Bronchial epithelial cell (primary cell): ENCODE measurements around the gene GARIN5A. TPM values are rescaled to one million over a fixed set of nuclear protein-coding genes. Genes with fewer than 3 reads are reported as not detected.

Experiments used
- DNase-seq: peaks from one replicate; pipeline ENCODE4 v3.0.0-alpha.2; 2010; ENCODE audit warnings: low read depth
- FAIRE-seq: peaks from 2 replicates; lab custom pipeline; 2011; peaks lifted over from hg19 to GRCh38; lab: Jason Lieb, UNC
- H3K27me3 ChIP-seq: 2 replicates; pipeline ENCODE4 v1.5.1; 2011; ENCODE audit warnings: low read length; ENCODE audit not compliant: control insufficient read depth, insufficient read depth
- H3K36me3 ChIP-seq: 2 replicates; pipeline ENCODE4 v1.5.1; 2011; ENCODE audit warnings: low read length; ENCODE audit not compliant: control insufficient read depth, insufficient read depth
- H3K4me3 ChIP-seq: 2 replicates; pipeline ENCODE4 v1.5.1; 2011; ENCODE audit warnings: mild to moderate bottlenecking, low read depth, low read length, control low read depth
- CTCF ChIP-seq: IDR thresholded peaks from 2 replicates; pipeline ENCODE4 v1.5.1; 2011; ENCODE audit warnings: mild to moderate bottlenecking, moderate library complexity, low read length, control low read depth, inconsistent platforms; ENCODE audit not compliant: insufficient read depth, severe bottlenecking
- total RNA-seq: library from RNA; depleted of rRNA; stranded (reverse); fragments of >200 nt; gene quantifications from 2 replicates; pipeline ENCODE4 v1.2.1, GENCODE V29; 2014

The GARIN5A gene
- total RNA-seq, 1 donor from 2014 or later = 0.79 TPM

- no peak for TF ChIP-seq CTCF
- DNase-seq (no peak), FAIRE-seq (no peak)
- H3K4me3 ChIP-seq = no peak overlapping the region
- H3K36me3 ChIP-seq = no peaks in the 10 kb centered on the region
- no peaks in the 10 kb centered on the region for H3K27me3 ChIP-seq
Measured at GRCh38 chr19:50466706-50467039, 10.0 kb downstream of the GARIN5A start.

GRCh38 chr19:50465986-50466705 lies 10.5 kb downstream of the GARIN5A start:
- FAIRE-seq = no peak
- no peak for DNase-seq
- TF ChIP-seq CTCF = peak; percentile 23

GRCh38 chr19:50465000-50465399 lies 11.6 kb downstream of the GARIN5A start:
- Histone ChIP-seq H3K4me3 (no peak overlapping the region), H3K27me3 (no peaks in the 10 kb centered on the region), H3K36me3 (no peaks in the 10 kb centered on the region)
- no peak for DNase-seq
- no peak for TF ChIP-seq CTCF
- FAIRE-seq = no peak

More at GRCh38 chr19:50465986-50466705, 10.5 kb downstream of the GARIN5A start:
- no peaks in the 10 kb centered on the region for H3K36me3 ChIP-seq
- H3K4me3 ChIP-seq = no peak overlapping the region
- H3K27me3 ChIP-seq = no peaks in the 10 kb centered on the region

GRCh38 chr19:50464348-50464747 lies 12.3 kb downstream of the GARIN5A start:
- FAIRE-seq (no peak), DNase-seq (no peak)
- H3K36me3 ChIP-seq = no peaks in the 10 kb centered on the region
- no peak for TF ChIP-seq CTCF
- H3K4me3 ChIP-seq = no peak overlapping the region
- H3K27me3 ChIP-seq = no peaks in the 10 kb centered on the region

- Histone ChIP-seq H3K27me3 (no peaks in the 10 kb centered on the region), H3K36me3 (no peaks in the 10 kb centered on the region), H3K4me3 (no peak overlapping the region)
- no peak for FAIRE-seq
- no peak for DNase-seq
- no peak for TF ChIP-seq CTCF
Measured at GRCh38 chr19:50462970-50463369, 13.7 kb downstream of the GARIN5A start.
